Activated naive CD8-positive, alpha-beta T cell treated with anti-CD3 and anti-CD28 coated beads, Interleukin-2, amount 10 ng/mL, durations not matched to agents 7 days and 5 days (primary cell): ENCODE measurements around the gene HECTD4. TPM values are rescaled to one million over a fixed set of nuclear protein-coding genes. Genes with fewer than 3 reads are reported as not detected.

Source experiments
- ATAC-seq: fragments of 150-1000 bp; cut with Tn5 transposase; one replicate; pipeline ENCODE4 v1.10.0; 2021; ENCODE audit warnings: low read depth, moderate library complexity
- POLR2A ChIA-PET: fragments of 350-600 bp; sonication (Branson Sonifier 250); formaldehyde crosslinking; loops from one replicate; lab custom pipeline; 2021; ENCODE audit warnings: antibody characterized with exemption; lab: Charles Lee
- DNase-seq: peaks from one replicate; pipeline ENCODE4 v3.0.0; 2021
- H3K27ac Mint-ChIP-seq: one replicate; pipeline ENCODE4 v1.8.0; 2022; ENCODE audit warnings: mild to moderate bottlenecking, mixed read lengths
- H3K27me3 Mint-ChIP-seq: one replicate; pipeline ENCODE4 v1.8.0; 2022; ENCODE audit warnings: mild to moderate bottlenecking, moderate library complexity, mixed read lengths
- H3K36me3 Mint-ChIP-seq: one replicate; pipeline ENCODE4 v1.8.0; 2021; ENCODE audit warnings: mild to moderate bottlenecking, mixed read lengths
- H3K4me1 Mint-ChIP-seq: one replicate; pipeline ENCODE4 v1.8.0; 2021; ENCODE audit warnings: mixed read lengths
- H3K4me3 Mint-ChIP-seq: one replicate; pipeline ENCODE4 v1.8.0; 2022; ENCODE audit warnings: mild to moderate bottlenecking, moderate library complexity, mixed read lengths
- H3K9me3 Mint-ChIP-seq: one replicate; pipeline ENCODE4 v1.8.0; 2021; ENCODE audit warnings: mixed read lengths
- total RNA-seq, 2 experiments: library from RNA; stranded (reverse); gene quantifications; one replicate each; pipeline ENCODE4 v1.2.3, GENCODE V29; 2021

Gene HECTD4, protein sequence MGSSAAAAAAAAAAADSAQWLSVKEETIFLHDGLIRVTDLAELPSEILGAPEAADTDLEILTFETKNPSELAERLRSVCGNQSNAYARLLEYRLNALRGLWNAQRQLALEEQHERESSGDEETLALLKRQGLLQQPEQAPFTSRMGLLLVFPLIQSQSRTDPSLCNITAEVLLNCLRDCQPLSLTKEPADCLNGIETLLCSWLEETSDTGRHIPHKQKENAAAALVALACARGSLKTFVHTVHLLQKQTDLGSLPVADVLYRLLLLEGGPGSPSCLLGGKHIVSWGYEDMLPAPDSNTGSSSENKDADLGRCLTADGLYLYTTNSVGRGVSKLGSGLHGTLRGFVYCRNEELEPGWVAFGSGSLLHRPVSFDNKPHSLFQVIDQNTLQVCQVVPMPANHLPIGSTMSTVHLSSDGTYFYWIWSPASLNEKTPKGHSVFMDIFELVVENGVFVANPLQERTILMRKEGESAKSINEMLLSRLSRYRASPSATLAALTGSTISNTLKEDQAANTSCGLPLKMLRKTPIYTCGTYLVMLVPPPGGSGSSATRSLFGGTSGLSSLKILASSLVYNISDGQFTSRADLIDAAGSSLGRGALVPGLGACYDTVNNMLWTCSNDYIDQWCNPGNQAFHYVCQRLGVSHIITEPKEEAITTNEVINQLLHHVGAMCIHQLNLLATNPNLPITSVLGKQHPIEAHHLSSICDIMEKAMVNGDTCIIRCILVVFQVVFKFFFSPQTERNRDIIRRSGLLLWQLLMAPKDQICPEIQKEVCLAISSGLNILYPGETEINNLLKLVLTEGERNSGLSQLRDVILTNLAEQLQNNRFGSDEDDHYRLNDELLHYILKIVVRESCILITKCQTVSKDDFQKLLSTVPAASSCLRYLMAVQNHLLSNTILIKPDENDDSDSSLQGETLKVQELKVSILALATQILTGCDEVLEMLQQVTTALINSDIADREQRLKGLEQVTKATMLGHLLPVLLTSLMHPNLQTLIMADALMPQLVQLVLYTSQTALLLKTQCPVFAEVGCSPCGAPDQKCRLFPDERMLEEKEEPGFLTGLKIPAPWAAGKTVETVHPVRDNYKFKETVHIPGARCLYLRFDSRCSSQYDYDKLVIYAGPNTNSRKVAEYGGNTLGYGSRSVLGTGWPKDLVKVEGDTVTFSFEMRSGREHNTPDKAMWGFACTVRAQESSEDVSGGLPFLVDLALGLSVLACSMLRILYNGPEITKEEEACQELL (N-terminal part only)
- total RNA-seq = 10 to 100 TPM; 45.8 to 47.0 TPM

DNA sequence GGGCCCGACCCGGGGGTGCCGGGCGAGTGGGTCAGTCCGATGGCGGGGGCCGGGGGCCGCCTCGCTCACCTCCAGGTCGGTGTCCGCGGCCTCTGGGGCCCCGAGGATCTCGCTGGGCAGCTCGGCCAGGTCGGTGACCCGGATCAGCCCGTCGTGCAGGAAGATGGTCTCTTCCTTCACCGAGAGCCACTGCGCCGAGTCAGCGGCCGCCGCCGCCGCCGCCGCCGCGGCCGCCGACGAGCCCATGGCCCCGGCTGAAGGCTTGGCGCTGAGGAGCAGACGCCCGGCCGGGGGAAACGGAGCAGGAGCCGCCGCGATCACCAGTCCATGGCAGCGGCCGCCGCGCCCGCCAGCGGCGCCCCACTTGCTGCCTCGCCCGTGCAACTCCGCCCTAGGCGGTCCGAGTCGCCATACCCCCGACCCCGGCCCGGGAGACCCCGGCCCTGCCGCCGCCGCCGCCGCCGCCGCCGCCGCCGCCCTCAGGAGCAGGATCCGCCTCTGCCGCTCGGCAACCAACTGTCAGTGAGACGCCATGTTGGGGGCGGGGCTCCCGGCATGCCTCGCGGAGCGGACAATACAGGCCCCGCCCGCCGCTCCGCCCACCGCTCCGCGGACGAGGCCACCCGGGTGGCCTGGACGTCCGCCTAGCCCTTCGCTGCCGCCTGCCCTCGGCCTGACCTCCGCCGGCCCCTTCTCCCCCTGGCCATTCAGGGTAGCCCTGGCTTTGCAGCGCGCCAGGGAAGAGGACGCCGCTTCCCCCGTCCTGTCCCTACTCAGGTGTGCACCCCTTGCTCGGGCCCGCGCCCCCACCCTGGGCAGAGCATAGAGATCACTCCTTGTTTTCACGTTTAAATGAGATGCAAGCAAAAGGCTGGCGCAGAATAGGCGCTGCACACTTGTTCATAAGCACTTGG lies at the start of gene HECTD4:
Gene HECTD4, minus strand, starts transcription at position 549 of the 914 bp plus-strand sequence. Its CDS starts 303 bp downstream, at position 246.
- ATAC-seq (peak; percentile 96), DNase-seq (peak; percentile 97)
- Mint-ChIP-seq H3K9me3 (no peaks in the 10 kb centered on the region), H3K4me3 (peak within 1 kb of the TSS; percentile 98), H3K27ac (peak within 1 kb of the TSS; percentile 93), H3K4me1 (peaks cover 26% of the 10 kb centered on the region), H3K36me3 (no peaks in the 10 kb centered on the region), H3K27me3 (no peaks in the 10 kb centered on the region)
- POLR2A ChIA-PET = interaction anchor here (0.5 to 1.1 kb wide), 2 partner anchors 12 to 596 kb away, joined by 3 read pairs; partner anchors contain the start of gene OAS2

DNA sequence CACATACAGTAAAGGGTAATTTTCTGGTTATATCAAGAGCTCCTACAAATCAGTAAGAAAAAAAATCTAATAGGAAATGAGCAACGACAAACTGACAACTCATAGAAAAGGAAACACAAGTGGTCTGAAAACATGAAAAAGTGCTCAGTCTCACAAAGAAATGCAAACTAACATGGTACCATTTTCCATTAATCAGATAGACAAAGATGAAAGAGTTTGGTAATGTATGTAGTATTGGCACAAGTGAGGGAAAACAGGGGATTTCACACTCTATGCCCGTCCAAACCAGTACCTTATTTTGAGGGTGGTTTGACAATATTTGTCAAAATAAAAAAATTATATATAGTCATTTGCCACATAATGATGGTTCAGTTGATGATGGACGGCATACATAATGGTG lies 49.7 kb upstream of the HECTD4 start:
- peaks cover 17% of the 10 kb centered on the region for H3K36me3 Mint-ChIP-seq
- H3K4me3 Mint-ChIP-seq = no peak overlapping the region
- POLR2A ChIA-PET = no interaction called here
- ATAC-seq (no peak), DNase-seq (no peak)
- no peak overlapping the region for H3K27ac Mint-ChIP-seq
- H3K27me3 Mint-ChIP-seq = no peaks in the 10 kb centered on the region
- peaks cover 17% of the 10 kb centered on the region for H3K4me1 Mint-ChIP-seq
- H3K9me3 Mint-ChIP-seq = no peaks in the 10 kb centered on the region

DNA sequence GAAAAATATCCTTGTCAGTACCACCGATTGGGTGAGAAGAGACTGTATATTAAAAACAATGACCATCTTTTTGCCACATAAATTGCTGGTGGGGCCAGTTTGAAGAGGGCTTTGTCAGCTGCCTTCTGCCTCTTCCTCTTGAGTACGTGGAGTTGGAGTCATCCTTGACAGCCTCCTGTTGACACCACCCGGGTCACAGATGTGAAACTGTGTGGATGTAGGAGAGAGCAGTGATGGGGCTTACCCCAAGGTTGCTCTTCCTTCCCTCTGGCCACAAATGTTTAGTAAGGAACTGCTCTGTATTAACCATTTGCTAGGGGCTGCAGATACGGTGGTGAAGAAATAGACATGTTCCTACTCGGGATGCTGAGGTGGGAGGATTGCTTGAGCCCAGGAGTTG lies 48.7 kb upstream of the HECTD4 start:
- Mint-ChIP-seq H3K4me1 (peaks cover 17% of the 10 kb centered on the region), H3K27me3 (no peaks in the 10 kb centered on the region), H3K36me3 (peaks cover 22% of the 10 kb centered on the region), H3K9me3 (no peaks in the 10 kb centered on the region), H3K4me3 (no peak overlapping the region), H3K27ac (peak overlapping the region; percentile 25)
- no peak for DNase-seq
- POLR2A ChIA-PET = interaction anchor here (0.7 kb wide), 1 partner anchor 482 kb away, joined by 3 read pairs; no protein-coding TSS in a partner anchor
- ATAC-seq = peak; percentile 45

DNA sequence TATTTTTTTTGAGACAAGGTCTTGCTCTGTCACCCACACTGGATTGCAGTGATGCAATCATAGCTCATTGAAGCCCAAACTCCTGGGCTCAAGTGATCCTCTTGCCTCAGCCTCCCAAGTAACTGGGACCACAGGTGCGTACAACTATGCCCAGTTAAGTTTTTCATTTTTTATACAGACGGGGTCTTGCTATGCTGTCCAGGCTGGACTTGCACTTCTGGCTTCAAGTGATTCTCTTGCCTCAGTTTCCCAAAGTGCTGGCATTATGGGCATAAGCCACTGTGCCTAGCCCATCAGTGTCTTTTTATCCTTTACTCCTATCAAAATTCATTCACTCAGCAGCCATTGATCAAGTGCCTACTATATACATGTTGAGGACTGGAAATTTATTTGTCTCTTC lies 45.5 kb upstream of the HECTD4 start:
- Mint-ChIP-seq H3K9me3 (no peaks in the 10 kb centered on the region), H3K4me1 (peaks cover 26% of the 10 kb centered on the region), H3K27ac (no peak overlapping the region), H3K27me3 (no peaks in the 10 kb centered on the region), H3K36me3 (peaks cover 22% of the 10 kb centered on the region), H3K4me3 (no peak overlapping the region)
- POLR2A ChIA-PET = no interaction called here
- ATAC-seq (no peak), DNase-seq (no peak)

DNA sequence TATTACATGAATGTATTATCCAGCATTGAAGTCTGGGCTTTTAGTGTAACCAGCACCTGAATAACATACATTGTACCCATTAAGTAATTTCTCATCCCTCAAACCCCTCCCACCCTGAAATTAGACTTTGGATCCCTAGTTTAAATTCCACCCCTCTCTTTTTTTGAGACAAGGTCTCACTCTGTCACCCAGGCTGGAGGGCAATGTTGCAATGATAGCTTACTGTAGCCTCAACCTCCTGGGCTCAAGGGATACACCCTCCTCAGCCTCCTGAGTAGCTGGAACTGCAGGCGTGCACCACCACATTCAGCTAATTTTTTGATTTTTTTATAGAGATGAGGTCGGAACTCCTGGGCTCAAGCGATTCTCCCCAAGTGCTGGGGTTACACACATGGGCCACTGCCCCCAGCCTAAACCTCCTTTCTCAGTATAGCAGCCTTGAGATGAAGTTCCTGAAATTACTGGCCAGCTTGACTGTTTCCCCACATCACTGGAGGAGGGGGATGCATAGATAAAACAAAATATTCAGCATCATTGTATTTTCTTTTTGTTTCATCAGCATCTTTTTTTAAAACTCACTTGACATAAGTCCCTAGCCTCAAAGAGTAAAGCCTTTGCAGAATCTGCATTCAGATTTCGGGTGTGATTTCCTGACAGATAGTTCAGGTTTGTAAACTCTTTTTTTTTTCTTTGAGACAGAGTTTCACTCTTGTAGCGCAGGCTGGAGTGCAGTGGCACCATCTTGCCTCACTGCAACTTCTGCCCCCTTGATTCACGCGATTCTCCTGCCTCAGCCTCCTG lies 43.6 kb upstream of the HECTD4 start:
- ATAC-seq (no peak), DNase-seq (no peak)
- Mint-ChIP-seq H3K27ac (no peak overlapping the region), H3K4me1 (peaks cover 23% of the 10 kb centered on the region), H3K4me3 (no peak overlapping the region), H3K27me3 (no peaks in the 10 kb centered on the region), H3K9me3 (no peaks in the 10 kb centered on the region), H3K36me3 (peaks cover 14% of the 10 kb centered on the region)
- POLR2A ChIA-PET = no interaction called here

DNA sequence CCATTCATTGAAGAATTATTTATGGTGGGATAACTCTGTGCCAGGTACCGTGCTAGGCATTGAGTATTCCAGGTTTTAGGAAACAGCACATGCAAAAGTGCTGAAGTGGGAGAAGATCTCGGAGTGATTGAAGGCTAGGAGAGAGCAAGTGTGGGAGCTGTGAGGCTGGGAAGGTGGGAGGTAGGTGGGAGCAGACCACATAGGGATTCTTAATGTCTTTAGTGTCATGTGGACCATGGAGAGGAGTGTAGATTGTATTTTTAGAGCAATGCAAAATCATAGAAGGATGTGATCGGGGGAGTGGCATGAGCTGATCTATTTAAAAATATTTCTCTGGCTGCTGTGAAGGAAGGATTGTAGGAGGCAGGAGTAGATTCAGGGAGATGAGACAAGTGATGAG lies 41.9 kb upstream of the HECTD4 start:
- no peaks in the 10 kb centered on the region for H3K9me3 Mint-ChIP-seq
- H3K36me3 Mint-ChIP-seq = peaks cover 14% of the 10 kb centered on the region
- POLR2A ChIA-PET = no interaction called here
- H3K4me1 Mint-ChIP-seq = peaks cover 27% of the 10 kb centered on the region
- H3K4me3 Mint-ChIP-seq = no peak overlapping the region
- DNase-seq (no peak), ATAC-seq (no peak)
- H3K27ac Mint-ChIP-seq = no peak overlapping the region
- no peaks in the 10 kb centered on the region for H3K27me3 Mint-ChIP-seq

DNA sequence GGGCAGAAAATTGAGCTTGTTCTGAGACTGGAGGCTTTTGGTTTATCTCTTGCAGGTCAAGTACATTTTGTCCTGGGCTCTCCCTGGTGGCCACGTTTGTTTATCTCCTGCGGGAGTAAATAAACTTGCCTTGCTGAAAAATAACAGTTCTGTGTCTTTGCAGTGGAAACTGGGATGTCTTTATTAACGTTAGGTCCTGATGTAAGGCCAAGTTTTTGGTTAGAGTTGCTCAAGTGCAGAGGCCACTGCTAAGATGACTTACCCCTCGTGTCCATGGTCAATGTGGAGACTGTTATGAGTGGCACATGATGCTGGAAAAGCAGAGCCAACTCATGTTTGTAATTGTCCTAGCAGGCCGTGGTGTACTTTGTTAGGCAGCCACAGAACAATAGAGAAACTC lies 40.3 kb upstream of the HECTD4 start:
- H3K4me1 Mint-ChIP-seq = peaks cover 27% of the 10 kb centered on the region
- no peak for DNase-seq
- H3K27ac Mint-ChIP-seq = no peak overlapping the region
- H3K36me3 Mint-ChIP-seq = peaks cover 7% of the 10 kb centered on the region
- H3K9me3 Mint-ChIP-seq = no peaks in the 10 kb centered on the region
- no peaks in the 10 kb centered on the region for H3K27me3 Mint-ChIP-seq
- H3K4me3 Mint-ChIP-seq = no peak overlapping the region
- no peak for ATAC-seq
- POLR2A ChIA-PET = interaction anchor here (0.6 kb wide), 1 partner anchor 389 kb away, joined by 3 read pairs; no protein-coding TSS in a partner anchor

DNA sequence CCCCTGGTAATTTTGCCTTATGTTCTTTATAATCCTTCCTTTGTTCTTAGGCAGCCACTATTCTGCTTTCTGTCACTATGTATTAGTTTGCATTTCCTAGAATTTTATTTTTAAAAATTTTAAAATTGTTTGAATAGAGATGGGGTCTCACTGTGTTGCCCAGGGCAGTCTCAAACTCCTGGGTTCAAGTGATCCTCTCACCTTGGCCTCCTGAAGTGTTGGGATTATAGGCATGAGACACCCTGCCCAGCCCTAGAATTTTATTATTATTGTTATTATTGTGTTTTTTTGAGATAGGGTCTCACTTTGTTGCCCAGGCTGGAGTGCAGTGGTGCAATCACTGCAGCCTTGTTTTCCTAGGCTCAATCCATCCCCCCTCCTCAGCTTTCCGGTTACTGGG lies 39.1 kb upstream of the HECTD4 start:
- DNase-seq (no peak), ATAC-seq (no peak)
- H3K4me1 Mint-ChIP-seq = peaks cover 32% of the 10 kb centered on the region
- POLR2A ChIA-PET = interaction anchor here (0.6 kb wide), 1 partner anchor 14 kb away, joined by 5 read pairs; no protein-coding TSS in a partner anchor
- peaks cover 5% of the 10 kb centered on the region for H3K36me3 Mint-ChIP-seq
- H3K27me3 Mint-ChIP-seq = no peaks in the 10 kb centered on the region
- H3K9me3 Mint-ChIP-seq = no peaks in the 10 kb centered on the region
- H3K27ac Mint-ChIP-seq = no peak overlapping the region
- H3K4me3 Mint-ChIP-seq = no peak overlapping the region

DNA sequence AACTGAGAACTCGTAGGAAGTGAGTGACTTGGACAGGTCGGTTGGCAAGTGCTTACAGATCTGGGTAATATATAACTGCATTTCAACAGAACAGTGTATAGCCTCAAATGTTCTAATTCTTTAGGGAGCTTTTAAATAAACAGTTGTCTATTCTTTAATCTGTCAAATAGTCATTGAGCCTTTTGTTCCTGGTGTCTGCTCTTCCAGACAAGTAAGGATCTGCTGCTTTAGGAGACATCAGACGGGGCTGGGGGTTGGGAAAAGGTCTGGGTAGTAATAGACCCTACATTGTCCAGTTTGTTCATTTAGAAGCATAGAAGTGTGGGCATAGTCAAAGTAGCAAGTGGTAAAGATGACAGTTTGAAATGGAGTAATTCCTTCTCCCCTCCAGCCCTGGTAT lies 38.5 kb upstream of the HECTD4 start:
- no peaks in the 10 kb centered on the region for H3K9me3 Mint-ChIP-seq
- no peaks in the 10 kb centered on the region for H3K27me3 Mint-ChIP-seq
- peak overlapping the region; percentile 86 for H3K4me3 Mint-ChIP-seq
- DNase-seq = no peak
- ATAC-seq = no peak
- POLR2A ChIA-PET = no interaction called here
- H3K27ac Mint-ChIP-seq = peak overlapping the region; percentile 52
- peaks cover 32% of the 10 kb centered on the region for H3K4me1 Mint-ChIP-seq
- peaks cover 2% of the 10 kb centered on the region for H3K36me3 Mint-ChIP-seq

DNA sequence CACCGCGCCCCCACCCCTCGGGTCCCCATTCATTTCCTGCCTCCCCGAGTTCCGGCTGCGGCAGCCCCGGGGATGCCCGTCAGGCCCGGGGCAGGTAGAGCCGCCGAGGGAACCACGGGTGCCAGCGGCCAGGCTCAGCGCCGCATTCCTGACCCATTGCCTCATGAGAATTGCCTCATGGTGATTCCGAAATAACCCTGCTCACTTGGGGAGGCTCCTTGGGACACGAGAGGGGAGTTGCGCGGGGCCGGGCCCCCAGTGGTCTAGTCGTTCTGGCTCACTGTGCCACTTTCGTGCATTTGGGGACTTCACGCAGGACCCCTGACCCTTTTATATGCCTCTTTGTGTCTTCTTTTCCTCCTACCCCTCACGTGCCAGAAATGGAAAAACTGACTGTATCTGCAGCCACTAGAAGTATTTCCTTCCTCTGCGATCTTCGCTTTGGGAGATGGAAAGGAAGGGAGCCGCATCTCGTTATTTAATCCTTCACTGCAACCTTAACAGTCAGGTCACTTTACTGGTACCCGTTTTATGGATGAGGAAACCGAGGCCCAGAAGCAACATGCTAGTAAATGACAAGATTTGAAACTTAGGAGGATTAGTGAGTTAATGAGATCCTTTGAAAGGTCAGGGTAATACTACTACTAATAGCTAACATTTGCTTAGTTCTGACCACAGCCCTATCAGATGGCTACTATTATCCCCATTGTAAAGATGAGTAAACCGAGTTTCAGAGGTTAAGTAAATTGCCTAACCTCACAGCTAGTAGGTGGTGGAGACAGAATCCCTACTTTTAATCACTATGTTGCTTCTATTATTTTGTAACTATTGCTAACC lies 37.3 kb upstream of the HECTD4 start:
- DNase-seq (no peak), ATAC-seq (peak; percentile 59)
- H3K36me3 Mint-ChIP-seq = no peaks in the 10 kb centered on the region
- POLR2A ChIA-PET = interaction anchor here (1.0 to 1.3 kb wide), 4 partner anchors 9 to 260 kb away, joined by 3 to 9 read pairs (median 3); no protein-coding TSS in a partner anchor
- peak overlapping the region; percentile 86 for H3K27ac Mint-ChIP-seq
- peaks cover 31% of the 10 kb centered on the region for H3K4me1 Mint-ChIP-seq
- no peaks in the 10 kb centered on the region for H3K9me3 Mint-ChIP-seq
- peak overlapping the region; percentile 86 for H3K4me3 Mint-ChIP-seq
- H3K27me3 Mint-ChIP-seq = peaks cover 3% of the 10 kb centered on the region
